Caco-2 (cell line): ENCODE results near the gene TTLL11. TPM values are rescaled to one million over a fixed set of nuclear protein-coding genes. Genes with fewer than 3 reads are reported as not detected.

ENCODE experiments used
- BruUV-seq: library from RNA; stranded (reverse); fragments of 400-500 nt; replicated peaks from 2 replicates; lab custom pipeline; 2021; lab: Mats Ljungman, UMichigan
- CTCF ChIA-PET: fragments of 300-600 bp; sonication (Branson Sonifier 250); formaldehyde crosslinking; loops from one replicate; lab custom pipeline; 2022; ENCODE audit warnings: antibody characterized with exemption; lab: Charles Lee
- POLR2A ChIA-PET: fragments of 300-600 bp; sonication (Branson Sonifier 250); formaldehyde crosslinking; loops from one replicate; lab custom pipeline; 2022; ENCODE audit warnings: antibody characterized with exemption; lab: Charles Lee
- DNase-seq, 2 experiments: peaks; one replicate each; pipeline versions ENCODE4 v3.0.0 to v3.0.0-alpha.2; 2020 to 2022
- H3K27me3 ChIP-seq: replicated peaks from 2 replicates; pipeline ENCODE4 v1.6.0; 2011; ENCODE audit warnings: low read length; ENCODE audit not compliant: control insufficient read depth, insufficient read depth
- H3K36me3 ChIP-seq: 2 replicates; pipeline ENCODE4 v1.5.1; 2011; ENCODE audit warnings: low read length; ENCODE audit not compliant: control insufficient read depth, insufficient read depth
- H3K4me1 ChIP-seq: fragments of 250-450 bp; sonication (Bioruptor Pico); 2 replicates; pipeline ENCODE4 v1.5.1; 2020; ENCODE audit warnings: mild to moderate bottlenecking
- H3K4me3 ChIP-seq: 2 replicates; pipeline ENCODE4 v1.5.1; 2011; ENCODE audit warnings: low read depth, mild to moderate bottlenecking, control low read depth, low read length
- H3K9me3 ChIP-seq: fragments of 250-450 bp; sonication (Bioruptor Pico); 2 replicates; pipeline ENCODE4 v1.5.1; 2020; ENCODE audit warnings: mild to moderate bottlenecking, moderate library complexity
- H3K27ac Mint-ChIP-seq: one replicate; pipeline ENCODE4 v1.8.0; 2022; ENCODE audit warnings: mixed read lengths; ENCODE audit not compliant: unreplicated experiment
- H3K27me3 Mint-ChIP-seq: one replicate; pipeline ENCODE4 v1.8.0; 2022; ENCODE audit warnings: mixed read lengths; ENCODE audit not compliant: insufficient read depth, unreplicated experiment
- H3K36me3 Mint-ChIP-seq: one replicate; pipeline ENCODE4 v1.8.0; 2022; ENCODE audit warnings: mild to moderate bottlenecking, mixed read lengths; ENCODE audit not compliant: insufficient read depth, unreplicated experiment
- H3K4me1 Mint-ChIP-seq: one replicate; pipeline ENCODE4 v1.8.0; 2022; ENCODE audit warnings: low read depth, mixed read lengths; ENCODE audit not compliant: unreplicated experiment
- H3K4me3 Mint-ChIP-seq: one replicate; pipeline ENCODE4 v1.8.0; 2022; ENCODE audit warnings: mild to moderate bottlenecking, moderate library complexity, mixed read lengths; ENCODE audit not compliant: unreplicated experiment
- H3K9me3 Mint-ChIP-seq: one replicate; pipeline ENCODE4 v1.8.0; 2022; ENCODE audit warnings: mixed read lengths; ENCODE audit not compliant: unreplicated experiment
- CTCF ChIP-seq, 2 experiments: fragments of 200-600 bp in 1 of 2; IDR thresholded peaks; 1 replicate in 1 of 2; 2 replicates in 1 of 2; pipeline versions ENCODE4 v1.5.1 to v1.8.0; 2011 to 2022; ENCODE audit warnings: antibody characterized with exemption in 1 of 2, control low read depth in 1 of 2, inconsistent platforms in 1 of 2, low read depth in 1 of 2, low read length in 1 of 2, mild to moderate bottlenecking in 1 of 2, moderate library complexity in 1 of 2; ENCODE audit not compliant: insufficient read depth in 1 of 2, severe bottlenecking in 1 of 2, unreplicated experiment in 1 of 2
- intact Hi-C: fragments of 100-400 bp; cut with micrococcal nuclease; formaldehyde crosslinking; loops from one replicate; pipeline ENCODE4 v1.10.0; 2022; ENCODE audit not compliant: unreplicated experiment
- total RNA-seq: library from RNA; stranded (reverse); gene quantifications from 2 replicates; pipeline ENCODE4 v1.2.3, GENCODE V29; 2022

Gene TTLL11
- total RNA-seq, 1 experiment from 2014 or later = 4.4 TPM

- POLR2A ChIA-PET = no interaction called here
- Histone ChIP-seq H3K9me3 (peaks cover 6% of the 10 kb centered on the region; the same call in 1 of the 2 replicates), H3K4me3 (no peak overlapping the region), H3K27me3 (no peaks in the 10 kb centered on the region), H3K4me1 (no peaks in the 10 kb centered on the region), H3K36me3 (no peaks in the 10 kb centered on the region)
- Mint-ChIP-seq H3K36me3 (no peaks in the 10 kb centered on the region), H3K9me3 (peaks cover 18% of the 10 kb centered on the region), H3K27ac (no peak overlapping the region), H3K27me3 (no peaks in the 10 kb centered on the region), H3K4me3 (no peak overlapping the region), H3K4me1 (no peaks in the 10 kb centered on the region)
- CTCF ChIA-PET = interaction anchor here (1.1 kb wide), 1 partner anchor 79 kb away, joined by 3 read pairs; no protein-coding TSS in a partner anchor
- TF ChIP-seq CTCF (IDR thresholded peaks at IDR 0.05; ENCODE audit: insufficient read depth in 1 of 2, low read depth in 1 of 2, low read length in 1 of 2, severe bottlenecking in 1 of 2, unreplicated experiment in 1 of 2) = no peak
- no TSS peak for BruUV-seq
- no peak for DNase-seq
- intact Hi-C loops = no loop called here
Observed at GRCh38 chr9:121851641-121852091, 241.4 kb downstream of the TTLL11 start.

- Mint-ChIP-seq H3K4me3 (no peak overlapping the region), H3K27ac (no peak overlapping the region), H3K27me3 (no peaks in the 10 kb centered on the region), H3K9me3 (peaks cover 18% of the 10 kb centered on the region), H3K4me1 (no peaks in the 10 kb centered on the region), H3K36me3 (no peaks in the 10 kb centered on the region)
- Histone ChIP-seq H3K36me3 (no peaks in the 10 kb centered on the region), H3K9me3 (peaks cover 6% of the 10 kb centered on the region; the same call in 1 of the 2 replicates), H3K27me3 (no peaks in the 10 kb centered on the region), H3K4me1 (no peaks in the 10 kb centered on the region), H3K4me3 (no peak overlapping the region)
- intact Hi-C loops = no loop called here
- BruUV-seq = no TSS peak
- DNase-seq = no peak
- no peak for TF ChIP-seq CTCF (IDR thresholded peaks at IDR 0.05; ENCODE audit: insufficient read depth in 1 of 2, low read depth in 1 of 2, low read length in 1 of 2, severe bottlenecking in 1 of 2, unreplicated experiment in 1 of 2)
- POLR2A ChIA-PET = no interaction called here
- CTCF ChIA-PET = no interaction called here
Observed at GRCh38 chr9:121850366-121850765, 242.7 kb downstream of the TTLL11 start.

GRCh38 chr9:121849554-121849953 lies 243.6 kb downstream of the TTLL11 start:
- H3K27ac Mint-ChIP-seq = no peak overlapping the region
- H3K4me1 Mint-ChIP-seq = no peaks in the 10 kb centered on the region
- Histone ChIP-seq H3K36me3 (no peaks in the 10 kb centered on the region), H3K4me3 (no peak overlapping the region), H3K9me3 (peaks cover 6% of the 10 kb centered on the region; the same call in 1 of the 2 replicates), H3K27me3 (no peaks in the 10 kb centered on the region), H3K4me1 (no peaks in the 10 kb centered on the region)
- H3K4me3 Mint-ChIP-seq = no peak overlapping the region
- H3K36me3 Mint-ChIP-seq = no peaks in the 10 kb centered on the region
- intact Hi-C loops = no loop called here
- peaks cover 3% of the 10 kb centered on the region for H3K27me3 Mint-ChIP-seq
- H3K9me3 Mint-ChIP-seq = peaks cover 24% of the 10 kb centered on the region
- no peak for DNase-seq
- BruUV-seq = no TSS peak
- CTCF ChIA-PET = no interaction called here
- no peak for TF ChIP-seq CTCF (IDR thresholded peaks at IDR 0.05; ENCODE audit: insufficient read depth in 1 of 2, low read depth in 1 of 2, low read length in 1 of 2, severe bottlenecking in 1 of 2, unreplicated experiment in 1 of 2)
- POLR2A ChIA-PET = no interaction called here
